NT2/D1 (cell line): Measurements from ENCODE around the gene PLXNB2.

ENCODE experiments used
- SUZ12 ChIP-seq: IDR thresholded peaks from 2 replicates; pipeline ENCODE4 v1.6.1; 2011; ENCODE audit not compliant: insufficient read length, insufficient read depth; ENCODE audit errors: extremely low read depth
- YY1 ChIP-seq: IDR thresholded peaks from 2 replicates; pipeline ENCODE4 v1.6.1; 2011; ENCODE audit not compliant: insufficient read length, insufficient read depth
- ZNF274 ChIP-seq: IDR thresholded peaks from 2 replicates; pipeline ENCODE4 v1.6.1; 2011; ENCODE audit warnings: mild to moderate bottlenecking, low read depth, low read length

DNA sequence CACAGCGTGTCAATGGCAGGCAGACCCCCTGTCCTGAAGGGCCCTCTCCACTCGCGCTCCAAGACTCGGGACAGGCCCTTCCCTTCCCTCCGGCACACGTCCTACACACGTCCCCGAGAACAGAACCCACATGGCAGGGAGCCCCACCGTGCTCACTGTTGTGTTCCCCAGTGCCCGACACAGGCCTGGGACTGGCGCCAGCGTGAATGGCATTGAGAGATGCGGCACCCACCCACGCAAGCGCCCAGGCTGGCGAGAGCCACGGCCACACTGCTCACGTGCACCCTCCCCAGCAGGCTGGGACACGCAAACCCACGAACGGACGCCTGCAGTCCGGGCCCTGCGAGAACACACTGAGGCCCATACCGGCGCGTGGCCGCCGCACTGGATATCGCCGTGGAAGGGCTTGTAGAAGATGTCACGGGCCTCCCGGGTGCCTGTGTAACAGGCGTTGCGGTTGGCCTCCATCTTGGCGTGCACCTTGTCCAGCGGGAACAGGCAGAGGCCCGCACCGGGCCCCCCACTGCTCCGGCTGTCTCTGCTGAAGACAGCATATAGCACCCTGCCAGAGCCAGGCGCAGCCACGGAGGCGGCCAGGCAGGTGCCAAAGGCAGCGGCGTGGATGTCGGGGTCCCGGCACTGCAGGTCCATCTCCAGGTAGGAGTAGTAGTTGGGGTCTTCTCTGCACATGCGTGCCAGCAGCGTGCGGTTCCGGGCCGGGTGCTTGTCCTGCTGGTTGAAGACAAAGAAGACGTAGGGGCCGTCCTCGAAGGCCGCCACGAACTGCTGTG, 18.1 kb downstream of the PLXNB2 start:
- TF ChIP-seq SUZ12 = no peak
- TF ChIP-seq YY1 = no peak
- TF ChIP-seq ZNF274 = no peak
